ENCODE data around the gene MAPKAP1.

The MAPKAP1 gene

DNA sequence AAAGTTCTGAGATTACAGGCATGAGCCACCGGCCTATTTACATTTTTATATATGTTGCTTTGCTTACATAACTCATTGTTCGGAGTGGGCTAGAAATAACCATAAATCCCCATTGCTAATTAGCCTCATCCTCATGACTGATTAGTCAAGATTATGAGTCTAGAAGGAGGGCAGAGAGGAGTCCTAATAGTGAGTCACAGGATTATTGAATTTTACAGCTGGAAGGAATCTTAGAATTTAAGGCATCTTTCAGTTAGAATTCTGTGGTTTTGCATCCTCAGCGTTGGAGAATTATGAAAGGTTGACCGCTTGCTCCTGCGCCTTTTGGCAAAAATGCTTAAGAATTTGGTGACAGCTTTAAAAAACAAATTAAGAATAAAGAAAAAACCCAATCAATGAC is 37.6 kb upstream of the MAPKAP1 start:
- Histone ChIP-seq H3F3A (ENCODE audit: insufficient read depth, low read length) (no peaks in the 10 kb centered on the region), H3K9me2 (ENCODE audit: low read depth, low read length) (no peaks in the 10 kb centered on the region), H3K9ac (ENCODE audit: low read length) (no peak overlapping the region), H2AFZ (ENCODE audit: low read length) (no peak overlapping the region), H3K27me3 (ENCODE audit: insufficient read depth, low read length) (no peaks in the 10 kb centered on the region), H3K36me3 (ENCODE audit: insufficient read depth, low read length) (peaks cover 11% of the 10 kb centered on the region; the same call in 1 of the 2 replicates), H3K27ac (ENCODE audit: low read depth, low read length, poor library complexity, severe bottlenecking) (no peak overlapping the region), H3K4me3 (ENCODE audit: low read depth, low read length, poor library complexity, severe bottlenecking) (no peak overlapping the region), H4K20me1 (ENCODE audit: insufficient read depth, low read length) (no peaks in the 10 kb centered on the region), H3K79me2 (ENCODE audit: insufficient read depth, low read length) (no peaks in the 10 kb centered on the region), H3K9me3 (ENCODE audit: low read length) (no peaks in the 10 kb centered on the region), H3K4me2 (ENCODE audit: low read length) (no peak overlapping the region), H3K4me1 (ENCODE audit: insufficient read depth, low read length, severe bottlenecking) (peaks cover 22% of the 10 kb centered on the region)
- TF ChIP-seq, protein P1, sequence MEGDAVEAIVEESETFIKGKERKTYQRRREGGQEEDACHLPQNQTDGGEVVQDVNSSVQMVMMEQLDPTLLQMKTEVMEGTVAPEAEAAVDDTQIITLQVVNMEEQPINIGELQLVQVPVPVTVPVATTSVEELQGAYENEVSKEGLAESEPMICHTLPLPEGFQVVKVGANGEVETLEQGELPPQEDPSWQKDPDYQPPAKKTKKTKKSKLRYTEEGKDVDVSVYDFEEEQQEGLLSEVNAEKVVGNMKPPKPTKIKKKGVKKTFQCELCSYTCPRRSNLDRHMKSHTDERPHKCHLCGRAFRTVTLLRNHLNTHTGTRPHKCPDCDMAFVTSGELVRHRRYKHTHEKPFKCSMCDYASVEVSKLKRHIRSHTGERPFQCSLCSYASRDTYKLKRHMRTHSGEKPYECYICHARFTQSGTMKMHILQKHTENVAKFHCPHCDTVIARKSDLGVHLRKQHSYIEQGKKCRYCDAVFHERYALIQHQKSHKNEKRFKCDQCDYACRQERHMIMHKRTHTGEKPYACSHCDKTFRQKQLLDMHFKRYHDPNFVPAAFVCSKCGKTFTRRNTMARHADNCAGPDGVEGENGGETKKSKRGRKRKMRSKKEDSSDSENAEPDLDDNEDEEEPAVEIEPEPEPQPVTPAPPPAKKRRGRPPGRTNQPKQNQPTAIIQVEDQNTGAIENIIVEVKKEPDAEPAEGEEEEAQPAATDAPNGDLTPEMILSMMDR (IDR thresholded peaks at IDR 0.05; ENCODE audit: low read length), result no peak
- TF ChIP-seq EZH2 (IDR thresholded peaks at IDR 0.05; ENCODE audit: borderline replicate concordance, low read length), result no peak

DNA sequence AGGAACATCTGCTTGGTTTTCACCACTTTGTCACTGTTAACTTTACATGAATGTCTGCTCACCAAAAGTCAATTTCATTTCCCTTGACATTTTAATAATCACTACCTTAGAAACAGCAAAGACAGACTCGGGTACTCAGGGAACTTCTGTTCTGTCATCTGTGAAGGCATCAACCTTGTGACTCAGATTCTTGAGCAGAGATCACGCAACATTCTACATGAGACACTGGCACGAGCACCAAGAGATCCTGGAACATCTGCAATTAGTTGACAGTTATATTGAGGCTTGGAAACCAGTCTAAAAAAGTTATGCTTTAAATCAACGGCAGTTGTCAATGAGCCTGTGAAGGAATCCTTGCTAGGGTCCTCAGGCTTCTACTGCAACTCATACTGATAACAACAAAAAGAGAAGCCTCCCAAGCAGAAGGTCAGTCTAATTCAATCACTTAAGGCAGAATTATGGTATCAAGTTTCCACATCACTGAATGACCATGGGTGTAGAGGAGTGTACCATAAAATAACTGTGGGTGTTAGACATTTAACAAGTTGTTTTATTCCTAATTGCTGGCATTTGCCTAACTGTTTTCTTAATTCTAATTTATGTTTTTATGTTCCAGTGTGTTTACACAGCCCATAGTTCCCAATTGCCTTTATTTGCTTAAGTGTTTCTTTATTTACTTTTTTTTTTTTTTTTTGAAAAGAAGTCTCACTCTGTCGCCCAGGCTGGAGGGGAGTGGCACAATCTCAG is 36.8 kb upstream of the MAPKAP1 start:
- no peak overlapping the region for H3K9ac ChIP-seq (ENCODE audit: low read length)
- H3K4me3 ChIP-seq (ENCODE audit: low read depth, low read length, poor library complexity, severe bottlenecking), result no peak overlapping the region
- H3K36me3 ChIP-seq (ENCODE audit: insufficient read depth, low read length), result peaks cover 3% of the 10 kb centered on the region; the same call in 1 of the 2 replicates
- no peaks in the 10 kb centered on the region for H3K9me2 ChIP-seq (ENCODE audit: low read depth, low read length)
- H3K79me2 ChIP-seq (ENCODE audit: insufficient read depth, low read length), result no peaks in the 10 kb centered on the region
- H4K20me1 ChIP-seq (ENCODE audit: insufficient read depth, low read length), result no peaks in the 10 kb centered on the region
- TF ChIP-seq, protein P1 (IDR thresholded peaks at IDR 0.05; ENCODE audit: low read length), result no peak
- H3F3A ChIP-seq (ENCODE audit: insufficient read depth, low read length), result no peaks in the 10 kb centered on the region
- H3K27ac ChIP-seq (ENCODE audit: low read depth, low read length, poor library complexity, severe bottlenecking), result no peak overlapping the region
- no peak overlapping the region for H3K4me2 ChIP-seq (ENCODE audit: low read length)
- no peak overlapping the region for H2AFZ ChIP-seq (ENCODE audit: low read length)
- H3K4me1 ChIP-seq (ENCODE audit: insufficient read depth, low read length, severe bottlenecking), result peaks cover 14% of the 10 kb centered on the region
- no peaks in the 10 kb centered on the region for H3K27me3 ChIP-seq (ENCODE audit: insufficient read depth, low read length)
- no peaks in the 10 kb centered on the region for H3K9me3 ChIP-seq (ENCODE audit: low read length)

DNA sequence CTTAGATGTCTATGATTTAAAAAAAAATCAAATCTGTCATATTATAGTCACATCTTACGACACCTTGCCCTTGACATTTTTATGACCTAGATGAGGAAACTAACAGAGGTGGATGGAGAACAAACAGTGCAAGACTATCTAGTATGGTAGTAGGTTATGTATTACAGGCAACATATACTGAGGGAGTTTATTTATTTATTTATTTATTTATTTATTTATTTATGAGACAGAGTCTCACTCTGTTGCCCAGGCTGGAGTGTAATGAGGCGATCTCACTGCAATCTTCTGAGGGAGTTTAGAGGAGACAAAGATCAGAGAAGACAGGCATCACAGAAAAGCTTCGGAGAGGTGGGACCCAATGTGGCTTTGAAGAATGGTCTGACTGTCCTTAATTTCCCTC is 35.6 kb upstream of the MAPKAP1 start:
- Histone ChIP-seq H3K9me3 (ENCODE audit: low read length) (no peaks in the 10 kb centered on the region), H3F3A (ENCODE audit: insufficient read depth, low read length) (no peaks in the 10 kb centered on the region), H3K9me2 (ENCODE audit: low read depth, low read length) (no peaks in the 10 kb centered on the region), H2AFZ (ENCODE audit: low read length) (no peak overlapping the region), H3K79me2 (ENCODE audit: insufficient read depth, low read length) (no peaks in the 10 kb centered on the region), H4K20me1 (ENCODE audit: insufficient read depth, low read length) (no peaks in the 10 kb centered on the region), H3K4me3 (ENCODE audit: low read depth, low read length, poor library complexity, severe bottlenecking) (no peak overlapping the region), H3K4me2 (ENCODE audit: low read length) (no peak overlapping the region), H3K36me3 (ENCODE audit: insufficient read depth, low read length) (no peaks in the 10 kb centered on the region), H3K27me3 (ENCODE audit: insufficient read depth, low read length) (no peaks in the 10 kb centered on the region), H3K27ac (ENCODE audit: low read depth, low read length, poor library complexity, severe bottlenecking) (no peak overlapping the region), H3K4me1 (ENCODE audit: insufficient read depth, low read length, severe bottlenecking) (peaks cover 7% of the 10 kb centered on the region), H3K9ac (ENCODE audit: low read length) (no peak overlapping the region)
- no peak for TF ChIP-seq EZH2 (IDR thresholded peaks at IDR 0.05; ENCODE audit: borderline replicate concordance, low read length)
- TF ChIP-seq, protein P1 (IDR thresholded peaks at IDR 0.05; ENCODE audit: low read length), result no peak
